NCI-H345 treated with DMSO at 0.1 percent for 48 hours (cell line): Measurements from ENCODE around the gene CNTN1.
"Not testable (repeated sequence)": the region's sequence is repeated elsewhere in the genome, so short reads cannot be mapped to it uniquely, and the experiment has no call there.

Experiments
- DNase-seq: peaks from one replicate; lab custom pipeline; 2025; ENCODE audit not compliant: unreplicated experiment; lab: John Stamatoyannopoulos, UW

CNTN1 gene

DNA sequence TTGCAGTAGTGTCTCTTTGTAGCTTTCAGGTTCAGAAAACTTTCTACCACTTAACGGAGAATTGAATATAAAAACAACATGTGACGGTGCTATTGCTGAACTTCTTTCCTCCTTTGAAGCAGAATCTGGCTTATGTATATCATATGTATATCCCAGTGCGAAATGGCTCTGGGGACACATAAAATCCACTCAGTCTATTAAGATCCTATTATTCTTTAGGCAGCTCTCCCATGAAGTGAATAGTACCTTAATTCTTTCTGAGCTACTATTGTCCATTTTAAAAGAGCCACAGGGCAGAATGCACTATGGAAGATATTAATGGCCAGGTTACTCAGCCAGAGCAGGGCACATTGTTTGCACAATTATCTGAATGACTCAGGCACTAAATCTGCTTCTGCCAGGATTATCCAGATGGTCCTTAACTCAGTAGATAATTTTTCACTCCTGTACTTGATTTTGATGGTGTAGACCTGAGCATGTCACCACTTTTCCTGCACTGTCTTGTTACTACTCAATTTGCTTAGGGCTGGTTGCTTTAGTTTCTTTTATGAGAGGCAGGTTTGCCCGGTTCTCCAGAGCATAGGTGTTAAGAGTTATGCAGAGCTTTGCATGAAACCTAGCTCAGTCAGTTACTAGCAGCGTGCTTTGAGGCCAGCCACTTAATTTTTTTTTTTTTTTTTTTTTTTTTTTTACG is 5.5 kb downstream of the CNTN1 start:
- DNase-seq: peak; percentile 23

DNA sequence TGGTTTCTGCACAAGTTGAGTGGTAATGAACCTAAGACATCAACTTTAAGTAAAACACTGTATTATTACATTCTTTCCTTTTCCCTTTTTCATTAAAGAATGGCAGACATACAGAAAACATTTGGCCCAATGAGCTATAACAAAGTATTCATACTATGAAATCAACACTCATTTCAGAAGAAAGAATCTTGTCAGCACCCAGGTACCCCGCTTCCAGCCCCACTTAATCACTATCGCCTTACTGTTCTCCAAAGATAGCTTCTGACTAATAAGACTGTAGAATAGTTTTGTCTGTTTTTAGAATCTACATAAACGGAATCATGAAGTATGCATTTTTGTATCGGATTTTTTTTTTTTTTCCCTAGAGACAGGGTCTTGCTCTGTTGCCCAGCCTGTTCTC is 9.5 kb downstream of the CNTN1 start:
- DNase-seq: no peak

DNA sequence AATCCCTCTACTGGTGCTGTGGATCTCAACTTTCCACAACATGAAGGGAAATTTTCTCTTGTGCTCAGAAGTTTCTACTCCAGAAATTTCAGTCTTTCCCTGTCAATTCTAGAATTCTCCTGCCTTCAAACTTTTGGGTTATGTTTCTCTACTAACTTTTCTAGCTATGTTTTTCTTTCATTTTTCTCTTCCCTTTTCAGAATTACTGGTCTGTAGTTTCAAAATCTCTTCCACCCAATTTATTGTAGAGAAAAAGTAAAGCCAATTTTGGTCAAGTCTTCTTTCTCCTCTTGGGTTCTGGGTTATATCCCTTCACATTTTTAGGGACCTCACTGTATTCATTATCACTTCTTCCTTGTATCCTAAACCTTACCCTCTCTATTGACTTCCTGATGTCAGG is 18.9 kb downstream of the CNTN1 start:
- DNase-seq: no peak

DNA sequence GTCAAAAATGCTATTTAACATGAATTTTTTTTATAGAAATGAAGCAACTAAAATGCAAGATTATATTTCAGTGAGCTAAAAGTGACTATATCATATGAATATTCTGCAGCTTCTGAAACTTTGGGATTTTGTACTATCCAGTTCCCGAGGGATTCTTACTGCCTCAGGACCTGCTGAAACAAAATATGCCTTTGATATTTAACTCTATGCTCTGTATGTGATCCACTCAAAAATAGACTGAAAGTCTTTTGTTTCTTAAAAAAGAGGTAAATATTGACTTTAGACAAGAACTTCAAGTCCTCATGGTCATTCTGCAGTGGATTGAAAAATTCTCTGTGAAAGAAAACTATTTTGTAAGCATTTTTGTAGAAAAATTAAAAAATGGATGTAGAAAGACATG is 22.4 kb downstream of the CNTN1 start:
- DNase-seq: no peak

DNA sequence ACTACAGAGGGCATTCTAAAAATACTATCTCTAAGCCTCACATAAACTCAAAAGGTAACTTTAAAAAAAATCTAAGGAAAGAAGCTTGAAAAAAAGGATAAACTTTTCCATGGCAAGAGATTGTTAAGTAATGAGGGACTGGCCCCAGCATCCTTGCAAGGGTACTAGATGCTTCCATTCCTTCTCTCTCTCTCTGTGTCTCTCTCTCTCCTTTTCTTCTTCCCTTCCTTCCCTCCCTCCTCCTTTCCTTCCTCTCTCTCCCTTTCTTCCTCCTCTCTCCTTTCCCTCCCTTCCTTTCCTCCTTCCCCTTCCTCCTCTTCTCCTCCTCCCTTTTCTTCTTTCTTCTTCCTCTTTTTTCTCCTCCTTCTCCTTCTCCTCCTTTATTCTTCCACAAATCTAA is 23.8 kb downstream of the CNTN1 start:
- DNase-seq: no peak

DNA sequence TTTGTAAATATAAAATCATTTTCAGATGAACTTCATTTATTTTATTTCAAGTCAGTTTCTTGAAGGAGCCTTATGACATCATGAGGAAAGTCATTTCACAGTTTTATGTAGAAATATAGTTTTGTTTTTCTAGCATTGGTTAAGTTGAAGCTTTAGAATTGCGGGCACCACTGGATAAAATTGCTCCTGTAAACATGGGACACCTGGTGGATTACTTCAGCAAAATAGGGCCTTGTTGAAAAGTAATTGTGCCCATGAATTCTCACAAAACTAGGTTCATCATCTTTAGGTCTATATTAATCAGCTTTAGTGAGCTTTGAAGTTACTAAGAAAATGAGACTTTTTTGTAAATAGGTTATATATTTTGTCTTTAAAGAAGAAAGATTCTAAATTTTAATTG is 25.3 kb downstream of the CNTN1 start:
- DNase-seq: no peak

DNA sequence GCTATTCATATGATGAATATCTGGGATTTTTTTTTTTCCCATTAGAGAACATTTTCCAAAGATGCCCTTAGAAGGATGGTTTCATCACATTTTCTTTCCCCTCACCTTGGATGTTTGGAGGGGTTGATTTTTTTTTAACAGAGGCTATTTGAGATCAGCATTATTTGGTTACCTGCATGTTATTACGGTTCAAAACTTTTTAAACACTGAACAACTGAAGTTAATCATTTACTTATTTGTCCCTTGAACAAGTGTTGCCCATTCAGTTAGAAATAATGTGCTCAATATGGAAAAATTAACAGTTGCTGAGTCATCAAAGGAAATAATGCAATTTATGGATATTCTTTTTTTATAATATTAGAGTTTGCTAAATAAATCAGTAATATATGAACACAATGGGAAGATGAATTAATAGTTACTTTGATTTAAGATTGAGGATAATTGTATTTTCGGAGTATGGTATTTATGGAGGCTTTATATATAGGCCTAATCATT is 26.7 kb downstream of the CNTN1 start:
- no peak for DNase-seq

DNA sequence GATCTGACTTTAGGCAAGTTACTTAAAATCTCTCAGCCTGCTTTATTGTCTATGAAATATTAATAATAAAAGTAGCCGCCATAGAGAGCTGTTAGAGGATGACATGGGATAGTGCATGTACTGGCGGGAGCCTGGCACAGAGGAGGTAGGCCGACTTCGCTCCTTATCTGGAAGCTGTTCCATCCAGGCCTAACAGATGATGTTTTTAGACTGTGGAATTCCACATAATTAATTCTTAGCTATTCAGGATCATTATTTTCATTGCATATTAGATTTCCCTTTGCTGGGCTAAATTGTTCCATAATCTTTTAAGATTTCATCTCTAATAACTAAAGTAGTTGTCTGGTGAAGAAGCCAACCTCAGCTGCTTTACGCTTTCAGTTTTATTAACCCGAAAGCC is 30.8 kb downstream of the CNTN1 start:
- DNase-seq: no peak

DNA sequence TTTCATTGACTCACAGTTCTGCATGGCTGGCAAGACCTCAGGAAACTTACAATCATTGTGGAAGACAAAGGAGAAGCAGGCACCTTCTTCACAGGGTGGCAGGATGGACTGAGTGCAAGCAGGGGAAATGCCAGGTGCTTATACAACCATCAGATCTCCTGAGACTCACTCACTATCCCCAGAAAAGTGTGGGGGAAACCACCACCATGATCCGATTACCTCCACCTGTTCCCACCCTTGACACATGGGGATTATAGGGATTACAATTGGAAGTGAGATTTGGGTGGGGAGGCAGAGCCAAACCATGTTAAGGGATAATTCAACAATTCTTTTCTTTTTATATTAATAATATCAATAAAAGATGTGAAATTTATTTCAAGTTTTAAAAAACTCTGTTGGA is 34.1 kb downstream of the CNTN1 start:
- DNase-seq: no peak

DNA sequence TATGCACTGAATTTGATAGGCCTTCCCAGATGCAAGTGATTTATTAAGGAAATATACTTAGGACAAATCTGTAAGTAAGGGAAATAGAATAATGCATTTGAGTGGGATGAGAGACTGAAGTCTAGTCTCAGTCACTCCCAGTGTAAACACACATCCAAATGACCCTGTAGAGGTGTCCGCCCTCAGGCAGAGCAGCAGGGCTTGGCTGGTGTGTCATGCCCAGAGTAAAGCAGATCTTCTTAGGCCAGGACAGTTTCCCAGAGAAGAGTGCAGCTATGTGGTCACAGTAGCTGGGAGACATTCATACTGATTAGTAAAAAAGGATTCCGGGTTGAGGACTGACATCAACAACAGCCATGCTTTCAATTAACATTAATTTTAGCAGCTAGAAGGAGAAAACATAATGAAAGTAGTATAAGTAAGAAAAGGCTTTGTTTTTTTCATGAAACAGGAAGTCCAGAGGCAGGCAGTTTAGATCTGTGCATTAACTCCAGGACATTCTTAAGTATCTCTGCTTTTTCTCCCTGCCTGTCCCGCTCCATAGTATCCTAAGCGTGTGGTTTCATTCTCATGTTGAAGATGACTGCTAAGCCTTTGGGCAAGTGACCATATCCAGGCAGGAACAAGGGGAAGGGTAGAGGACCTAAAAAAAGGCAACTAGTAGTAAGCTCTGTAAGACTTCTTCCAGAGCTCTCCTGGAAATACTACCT is 35.7 kb downstream of the CNTN1 start:
- DNase-seq: no peak

DNA sequence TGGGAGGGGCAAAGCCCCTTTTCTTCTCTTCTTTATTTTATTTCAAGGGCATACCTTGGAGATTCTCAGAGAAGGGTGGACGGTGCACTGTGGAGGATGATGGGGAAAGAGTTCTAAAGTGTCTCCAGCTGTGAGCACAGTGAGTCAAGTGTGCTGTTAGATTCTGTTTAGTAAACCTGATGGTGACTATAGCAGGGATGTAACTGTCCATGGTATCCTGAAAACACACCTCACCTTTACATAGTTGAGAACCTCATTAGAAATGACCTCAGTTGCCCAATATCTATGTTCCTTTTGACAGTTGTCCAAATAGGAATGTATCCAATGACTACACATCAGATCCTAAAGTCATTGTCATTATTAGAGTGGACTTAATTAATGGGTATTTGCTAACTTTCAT is 38.0 kb downstream of the CNTN1 start:
- DNase-seq: no peak

DNA sequence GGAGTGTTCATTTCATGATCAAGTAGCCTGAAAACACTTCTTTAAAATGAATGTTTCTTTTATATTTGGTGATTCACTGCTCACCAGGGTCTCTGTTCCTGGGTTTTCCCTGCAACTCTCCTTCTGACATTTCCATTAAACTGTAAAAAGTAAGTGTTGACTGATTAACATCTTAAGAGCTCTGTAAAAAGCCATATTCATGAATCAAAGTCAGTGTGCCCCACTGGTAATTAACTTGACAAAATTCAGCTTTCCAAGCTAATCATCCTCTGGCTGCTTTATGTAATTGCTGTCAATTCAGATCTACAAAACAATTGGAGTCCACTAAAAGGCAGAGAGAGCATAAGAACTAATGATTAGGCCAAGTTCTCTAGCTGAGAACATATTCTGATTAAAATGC is 41.6 kb downstream of the CNTN1 start:
- no peak for DNase-seq

DNA sequence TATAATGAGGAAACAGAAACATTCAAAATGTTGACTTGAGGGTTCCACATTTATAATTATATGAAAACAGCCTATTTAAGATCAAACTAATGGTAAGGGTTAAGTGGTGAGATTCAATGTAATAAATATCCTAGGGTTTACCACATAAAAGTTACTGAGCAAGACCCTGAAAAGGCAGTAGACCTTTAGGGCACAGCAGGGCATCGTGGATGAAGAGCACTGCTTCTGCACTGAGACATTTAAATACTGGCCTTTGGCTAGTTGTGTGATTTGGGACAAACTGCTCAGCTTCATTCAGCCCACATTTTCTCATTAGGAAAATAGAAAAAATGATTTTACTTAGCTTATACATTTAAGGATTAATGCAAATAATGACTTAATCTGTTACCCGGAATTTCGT is 42.0 kb downstream of the CNTN1 start:
- no peak for DNase-seq

DNA sequence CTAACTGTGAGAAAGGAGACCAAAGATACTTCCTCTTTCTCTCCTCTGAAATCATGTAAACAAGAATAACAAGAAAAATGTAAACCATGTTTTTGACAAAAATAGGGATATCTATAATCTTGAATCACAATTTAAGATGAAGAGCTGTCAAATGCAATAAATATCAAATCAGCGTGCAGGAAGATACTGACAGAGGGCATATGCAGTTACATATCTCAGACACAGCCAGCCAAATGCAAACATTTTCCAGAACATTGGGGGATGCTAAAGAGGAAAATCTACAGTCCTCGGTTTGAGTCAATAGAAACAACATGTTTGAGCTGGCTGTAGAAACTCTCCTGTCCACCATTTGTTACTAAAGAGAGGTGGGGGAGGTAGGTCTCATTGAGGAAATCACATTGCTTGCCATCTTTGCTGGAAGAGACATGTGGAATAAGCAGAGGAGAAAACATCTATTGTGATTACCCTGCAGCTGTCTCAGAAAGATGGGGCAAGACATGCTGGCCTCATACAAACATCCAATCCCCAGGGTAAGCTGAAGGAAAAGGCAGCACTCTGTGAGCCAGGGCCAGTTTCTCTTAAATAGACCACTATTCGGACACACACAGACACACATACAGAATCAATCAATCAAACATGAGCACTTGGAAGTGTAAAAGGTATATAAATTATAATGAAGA is 43.5 kb downstream of the CNTN1 start:
- DNase-seq: no peak

DNA sequence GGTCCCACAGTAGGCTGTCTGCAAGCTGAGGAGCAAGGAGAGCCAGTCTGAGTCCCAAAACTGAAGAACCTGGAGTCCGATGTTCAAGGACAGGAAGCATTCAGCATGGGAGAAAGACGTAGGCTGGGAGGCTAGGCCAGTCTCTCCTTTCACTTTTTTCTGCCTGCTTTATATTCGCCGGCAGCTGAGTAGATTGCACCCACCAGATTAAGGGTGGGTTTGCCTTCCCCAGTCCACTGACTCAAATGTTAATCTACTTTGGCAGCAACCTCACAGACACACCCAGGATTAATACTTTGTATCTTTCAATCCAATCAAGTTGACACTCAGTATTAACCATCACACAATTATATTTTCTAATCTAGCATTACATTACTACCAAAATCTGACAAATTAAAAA is 45.2 kb downstream of the CNTN1 start:
- not testable (repeated sequence) for DNase-seq

DNA sequence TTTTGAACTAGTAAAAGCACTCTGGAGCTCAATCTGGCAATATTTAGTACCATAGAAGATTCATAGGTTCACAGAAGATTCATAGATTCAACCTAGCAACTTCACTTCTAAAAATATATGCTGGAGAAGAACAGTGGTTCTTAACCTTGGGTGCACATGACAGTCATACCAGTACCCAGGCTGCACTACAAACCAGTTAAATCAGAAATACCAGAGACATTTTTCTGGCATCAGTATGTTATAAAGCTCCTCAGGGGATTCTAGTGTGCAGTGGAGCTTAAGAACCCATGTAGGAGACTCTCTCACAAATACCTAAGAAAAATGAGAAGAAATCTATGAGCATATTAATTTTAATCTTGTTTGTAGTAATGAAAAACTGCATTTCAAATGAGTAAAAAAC is 46.6 kb downstream of the CNTN1 start:
- DNase-seq: no peak

DNA sequence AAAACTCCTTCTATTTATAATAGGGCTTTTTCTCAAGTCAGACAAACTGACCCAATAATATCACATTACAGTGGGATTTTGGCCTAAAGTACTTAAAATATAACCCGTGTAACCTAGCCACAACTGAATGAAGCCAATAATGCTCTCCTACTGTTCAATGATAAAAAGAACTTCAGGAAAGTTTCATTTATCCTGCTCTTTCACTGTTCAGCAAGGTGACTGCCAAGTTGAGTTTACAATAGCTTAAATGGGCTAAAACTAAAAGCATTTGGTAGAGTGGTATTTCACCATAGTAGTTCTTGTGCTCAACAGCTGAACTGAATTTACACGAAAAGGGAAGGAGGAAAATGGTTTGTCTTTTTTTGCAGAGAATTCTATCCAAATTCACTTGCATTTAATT is 49.8 kb downstream of the CNTN1 start:
- no peak for DNase-seq

DNA sequence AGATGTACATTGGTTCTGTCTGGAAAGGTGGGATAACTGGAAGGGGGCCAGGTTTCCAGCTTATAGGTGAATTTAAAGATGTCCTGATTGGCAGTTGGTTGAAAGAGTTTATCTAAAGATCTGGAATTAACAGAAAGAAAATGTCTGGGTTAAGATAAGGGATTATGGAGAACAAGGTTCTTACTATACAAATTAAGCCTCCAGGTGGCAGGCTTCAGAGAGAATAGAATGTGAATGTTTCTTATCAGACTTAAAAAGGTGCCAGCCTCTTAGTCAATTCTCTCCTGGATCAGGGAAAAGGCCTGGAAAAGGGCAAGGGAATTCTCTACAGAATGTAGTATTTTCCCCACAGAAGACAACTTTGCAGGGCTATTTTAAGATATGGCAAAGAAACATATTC is 53.1 kb downstream of the CNTN1 start:
- DNase-seq: no peak

DNA sequence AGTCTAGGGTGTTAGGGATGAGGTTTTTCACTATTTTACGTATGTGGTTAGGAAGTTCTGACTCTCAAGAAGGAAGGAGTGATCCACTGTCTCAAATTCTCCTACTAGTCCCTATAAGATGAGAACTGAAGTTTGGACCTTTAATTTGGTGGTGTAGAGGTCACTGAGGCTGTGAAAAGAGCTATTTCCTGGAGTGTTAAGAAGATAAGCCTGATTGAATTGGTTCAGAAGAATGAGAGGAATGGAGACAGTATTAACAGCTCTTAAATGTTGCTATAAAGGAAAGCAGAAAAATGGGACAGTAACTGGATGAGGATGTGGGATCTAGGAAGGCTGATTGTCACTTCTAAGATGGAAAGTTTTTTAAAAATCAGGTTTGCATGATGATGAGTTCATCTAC is 57.6 kb downstream of the CNTN1 start:
- DNase-seq: no peak

DNA sequence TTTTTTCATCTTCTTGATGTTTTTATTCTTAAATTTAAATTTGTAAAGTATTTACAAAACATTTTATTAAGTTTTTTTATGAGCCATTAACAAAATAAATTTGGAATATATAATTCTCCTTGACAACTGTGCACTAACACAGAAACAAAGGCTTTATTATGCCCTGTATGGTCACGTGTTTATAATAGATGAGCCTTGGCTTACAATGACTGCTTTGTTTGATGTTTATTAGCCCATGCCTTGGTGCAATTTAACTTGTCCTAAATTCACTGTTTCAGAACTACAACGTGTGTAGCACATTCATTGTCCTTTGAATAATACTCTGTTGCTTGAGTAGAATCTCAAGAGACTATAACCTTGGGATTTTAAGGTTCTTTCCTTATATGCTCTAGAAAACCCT is 59.8 kb downstream of the CNTN1 start:
- DNase-seq: no peak

DNA sequence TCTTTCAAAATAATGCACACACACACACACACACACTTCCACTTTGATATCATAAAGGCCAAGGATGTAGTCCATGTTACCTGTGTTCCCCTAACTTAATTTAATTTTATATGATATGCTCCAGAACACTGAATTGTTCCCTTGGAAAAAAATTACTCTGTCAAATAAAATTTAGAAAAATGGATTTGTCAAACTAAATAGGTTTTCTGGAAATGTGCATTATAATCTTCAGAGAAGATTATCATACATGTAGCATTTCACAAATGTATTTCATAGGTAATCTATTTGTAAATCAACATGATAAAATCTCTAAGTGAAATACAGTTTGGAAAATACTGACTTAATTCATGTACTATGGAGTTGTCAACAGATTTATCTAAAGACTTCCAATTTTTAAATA is 68.6 kb downstream of the CNTN1 start:
- DNase-seq: no peak

DNA sequence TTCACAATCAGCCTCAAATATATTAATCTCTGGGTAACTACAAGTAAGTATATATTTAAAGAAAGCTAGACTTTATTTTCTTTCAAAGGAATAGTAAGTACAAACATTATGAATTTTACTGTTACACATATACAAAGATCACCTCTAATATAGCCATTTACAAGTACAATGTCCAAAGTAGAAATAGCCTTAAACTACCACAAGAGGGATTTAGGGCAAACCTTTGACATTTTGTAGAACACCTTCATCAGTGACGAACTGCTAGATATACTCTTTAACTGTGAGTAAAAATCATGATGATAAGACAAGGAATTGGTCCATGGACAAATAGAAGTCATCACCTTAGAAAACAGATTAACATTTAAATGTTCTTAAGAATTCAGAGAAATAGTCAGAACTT is 69.8 kb downstream of the CNTN1 start:
- no peak for DNase-seq
